GM18951 (cell line): ENCODE results near the gene RBM47.
"Not testable (repeated sequence)": the region's sequence is repeated elsewhere in the genome, so short reads cannot be mapped to it uniquely, and the experiment has no call there.

Experiments used
- POLR2A ChIP-seq: IDR thresholded peaks from 4 replicates; pipeline ENCODE4 v1.6.1; 2011; ENCODE audit warnings: mild to moderate bottlenecking; ENCODE audit not compliant: insufficient read length, insufficient read depth; ENCODE audit errors: extremely low read depth
- in situ Hi-C: fragments of 300-500 bp; cut with MboI; formaldehyde crosslinking; loops from one replicate; pipeline ENCODE4 v1.12.0; 2022; ENCODE audit warnings: low sequenced_read_pairs, mixed read lengths, inconsistent platforms; ENCODE audit not compliant: unreplicated experiment

RBM47 gene

GRCh38 chr4:40434126-40434687 lies 195.5 kb downstream of the RBM47 start:
- no peak for TF ChIP-seq POLR2A
- in situ Hi-C loops, result no loop called here

GRCh38 chr4:40432504-40432903 lies 197.2 kb downstream of the RBM47 start:
- TF ChIP-seq POLR2A, result no peak

DNA sequence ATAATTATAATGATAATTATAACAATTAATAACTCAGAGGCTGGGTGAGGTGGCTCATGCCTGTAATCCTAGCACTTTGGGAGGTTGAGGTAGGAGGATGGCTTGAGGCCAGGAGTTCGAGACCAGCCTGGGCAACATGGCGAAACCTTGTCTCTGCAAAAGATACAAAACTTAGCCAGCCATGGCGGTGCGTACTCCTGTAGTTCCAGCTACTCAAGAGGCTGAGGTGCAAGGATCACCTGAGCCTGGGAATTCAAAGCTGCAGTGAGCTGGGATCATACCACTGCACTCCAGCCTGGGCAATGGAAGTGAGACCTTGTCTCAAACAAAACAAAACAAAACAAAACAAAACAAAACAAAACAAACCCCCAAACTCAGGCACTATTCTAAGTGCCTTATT lies 201.8 kb downstream of the RBM47 start:
- in situ Hi-C loops, result not testable (repeated sequence)

More at GRCh38 chr4:40432504-40432903, 197.2 kb downstream of the RBM47 start:
- in situ Hi-C loops, result no loop called here

DNA sequence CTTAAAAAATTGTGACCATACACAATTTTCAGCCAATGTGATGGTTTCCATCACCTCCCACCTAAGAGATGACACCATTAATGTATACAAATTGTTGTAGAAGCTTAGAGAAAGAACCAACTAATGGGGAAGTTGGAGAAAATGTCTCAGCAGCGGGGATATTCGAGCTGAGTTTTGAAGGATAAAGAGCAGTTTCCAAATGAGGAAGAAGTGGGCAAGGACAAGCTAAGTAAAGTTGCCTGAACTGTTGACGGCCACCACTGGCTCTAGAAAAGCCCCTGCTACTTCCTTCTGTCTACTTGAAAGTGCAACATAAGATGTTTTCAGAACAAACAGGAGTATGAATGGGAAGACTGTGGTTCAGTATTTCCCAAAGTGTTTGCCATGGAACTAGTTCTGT lies 202.5 kb downstream of the RBM47 start:
- no peak for TF ChIP-seq POLR2A
- in situ Hi-C loops, result no loop called here

GRCh38 chr4:40425799-40426574 lies 203.7 kb downstream of the RBM47 start:
- no peak for TF ChIP-seq POLR2A
- in situ Hi-C loops, result no loop called here

DNA sequence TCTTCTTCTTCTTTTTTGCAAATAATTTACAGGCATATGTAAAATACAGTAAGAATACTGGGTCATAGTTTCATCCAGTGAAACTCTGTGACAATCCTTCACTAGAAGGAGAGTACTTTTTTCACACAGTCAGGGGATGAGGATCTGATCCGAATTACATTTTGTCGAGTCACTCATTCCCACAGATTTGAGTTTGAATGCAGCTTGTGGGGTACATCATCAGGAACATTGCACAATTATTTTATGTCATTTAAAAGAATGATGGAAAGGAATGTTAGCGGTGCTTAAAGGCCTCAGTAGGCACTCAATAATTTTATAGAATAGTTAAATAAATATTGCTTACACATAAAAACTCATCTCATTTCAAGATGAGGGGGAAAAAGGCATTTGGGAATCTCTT lies 205.9 kb downstream of the RBM47 start:
- no peak for TF ChIP-seq POLR2A
- in situ Hi-C loops, result no loop called here

DNA sequence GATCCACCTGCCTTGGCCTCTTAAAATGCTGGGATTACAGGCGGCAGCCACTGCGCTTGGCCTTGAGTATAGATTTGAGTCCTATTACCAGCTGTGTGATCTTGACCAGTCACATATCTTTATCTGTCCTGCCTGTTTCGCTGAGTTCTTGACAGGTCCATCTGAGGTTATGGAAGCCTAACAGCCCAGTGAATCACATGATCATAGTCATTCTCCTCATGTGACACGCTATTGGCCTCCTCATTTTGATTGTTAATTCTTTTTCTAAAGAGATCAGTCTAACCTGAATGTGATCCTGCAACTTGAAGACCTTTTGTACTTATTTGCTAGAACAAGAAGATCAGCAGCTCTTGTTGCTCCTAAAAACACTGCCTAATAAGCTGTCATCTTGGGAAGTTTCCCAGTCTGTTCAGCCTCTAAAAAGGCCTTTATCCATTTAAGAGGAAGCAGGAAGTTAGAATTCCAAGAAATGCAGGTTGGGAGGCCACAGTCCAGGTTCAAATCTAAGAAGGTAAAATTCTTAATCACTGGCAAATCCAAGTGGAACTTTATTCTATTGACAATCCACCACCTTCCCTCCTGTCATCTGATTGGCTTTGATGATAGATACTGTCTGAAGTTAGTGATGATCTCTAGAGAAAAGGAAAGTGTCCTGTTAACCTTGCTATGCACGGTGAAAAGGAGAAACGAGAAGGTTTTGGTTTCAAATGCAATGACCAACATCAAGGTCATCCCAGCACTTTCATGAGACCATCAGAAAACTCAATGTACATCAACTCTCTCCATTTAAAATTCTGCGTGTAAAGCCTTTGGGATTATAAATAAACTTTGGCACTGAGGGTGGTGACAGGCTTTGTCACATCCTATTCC lies 207.6 kb downstream of the RBM47 start:
- TF ChIP-seq POLR2A, result no peak
- in situ Hi-C loops, result no loop called here

DNA sequence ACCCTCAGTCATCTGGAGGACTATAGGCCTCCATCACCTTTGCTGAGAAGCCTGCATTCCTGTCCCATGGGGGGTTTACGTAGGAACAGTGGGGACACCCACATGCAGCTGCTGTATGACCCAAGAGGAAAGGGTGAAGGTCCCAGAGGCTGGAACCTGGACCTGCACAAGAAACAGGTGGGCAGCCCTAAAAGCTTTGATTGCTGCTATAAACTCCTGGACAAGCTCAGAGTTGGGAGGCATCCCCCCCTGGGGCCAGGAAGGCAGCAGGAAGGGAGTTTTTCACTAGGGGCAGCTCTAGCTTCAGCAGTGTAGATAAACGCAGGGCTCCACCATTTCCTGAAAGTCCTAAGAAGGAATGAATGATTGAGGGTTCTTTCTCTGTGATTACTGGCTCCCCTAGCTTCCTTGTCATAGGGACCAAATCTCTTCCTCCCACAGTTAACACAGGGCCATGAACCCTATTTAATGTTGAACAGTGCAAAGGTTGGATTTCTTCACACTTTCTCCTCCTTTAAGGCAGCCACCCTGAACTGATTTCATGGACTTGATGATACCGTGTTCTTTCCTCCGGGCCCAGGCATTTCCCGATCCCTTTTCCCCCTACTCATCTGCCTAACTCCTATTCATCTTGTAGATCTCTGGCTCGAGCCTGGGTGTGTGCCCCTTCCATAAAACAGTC lies 210.3 kb downstream of the RBM47 start:
- TF ChIP-seq POLR2A, result no peak
- in situ Hi-C loops, result no loop called here

- in situ Hi-C loops, result no loop called here
These were observed 211.0 kb downstream of the RBM47 start for GRCh38 chr4:40418430-40419230.

GRCh38 chr4:40417941-40418340 lies 211.7 kb downstream of the RBM47 start:
- no peak for TF ChIP-seq POLR2A
- in situ Hi-C loops, result no loop called here

More at GRCh38 chr4:40418430-40419230, 211.0 kb downstream of the RBM47 start:
- no peak for TF ChIP-seq POLR2A

GRCh38 chr4:40414673-40415072 lies 215.0 kb downstream of the RBM47 start:
- in situ Hi-C loops, result no loop called here
- no peak for TF ChIP-seq POLR2A
